ENCODE data around the gene RTKN2.

DNA sequence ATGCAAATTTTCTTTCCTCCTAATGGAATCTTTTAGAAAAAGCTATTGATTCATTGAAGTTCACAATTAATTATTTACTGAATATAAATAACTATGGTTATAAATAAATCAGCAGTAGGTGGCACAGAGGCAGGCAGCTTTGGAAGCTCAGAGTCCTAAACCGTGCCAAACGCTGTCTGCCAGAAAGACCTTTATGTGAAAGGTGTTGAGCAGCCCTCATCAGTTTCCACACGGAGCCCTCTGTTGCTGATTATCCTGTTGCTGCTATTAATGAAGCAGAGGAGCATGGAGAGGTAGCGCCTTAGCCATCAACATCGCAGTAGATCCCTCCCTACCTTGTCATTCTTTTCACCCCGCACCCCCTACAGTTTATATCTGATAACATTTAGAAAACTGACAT is 51.0 kb downstream of the RTKN2 start:
- TF ChIP-seq, protein P1, sequence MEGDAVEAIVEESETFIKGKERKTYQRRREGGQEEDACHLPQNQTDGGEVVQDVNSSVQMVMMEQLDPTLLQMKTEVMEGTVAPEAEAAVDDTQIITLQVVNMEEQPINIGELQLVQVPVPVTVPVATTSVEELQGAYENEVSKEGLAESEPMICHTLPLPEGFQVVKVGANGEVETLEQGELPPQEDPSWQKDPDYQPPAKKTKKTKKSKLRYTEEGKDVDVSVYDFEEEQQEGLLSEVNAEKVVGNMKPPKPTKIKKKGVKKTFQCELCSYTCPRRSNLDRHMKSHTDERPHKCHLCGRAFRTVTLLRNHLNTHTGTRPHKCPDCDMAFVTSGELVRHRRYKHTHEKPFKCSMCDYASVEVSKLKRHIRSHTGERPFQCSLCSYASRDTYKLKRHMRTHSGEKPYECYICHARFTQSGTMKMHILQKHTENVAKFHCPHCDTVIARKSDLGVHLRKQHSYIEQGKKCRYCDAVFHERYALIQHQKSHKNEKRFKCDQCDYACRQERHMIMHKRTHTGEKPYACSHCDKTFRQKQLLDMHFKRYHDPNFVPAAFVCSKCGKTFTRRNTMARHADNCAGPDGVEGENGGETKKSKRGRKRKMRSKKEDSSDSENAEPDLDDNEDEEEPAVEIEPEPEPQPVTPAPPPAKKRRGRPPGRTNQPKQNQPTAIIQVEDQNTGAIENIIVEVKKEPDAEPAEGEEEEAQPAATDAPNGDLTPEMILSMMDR (IDR thresholded peaks at IDR 0.05), result no peak
- no peak for TF ChIP-seq POLR2A (IDR thresholded peaks at IDR 0.05)
